Activated B cell treated with CpG ODN at 0.5 μM for 24 hours (primary cell): ENCODE measurements around the gene FHOD3. TPM values are rescaled to one million over a fixed set of nuclear protein-coding genes. Genes with fewer than 3 reads are reported as not detected.

ENCODE experiments used
- ATAC-seq: fragments of 200-7000 bp; cut with Tn5 transposase; one replicate; pipeline ENCODE4 v1.10.0; 2021; ENCODE audit warnings: low read depth, mild to moderate bottlenecking, moderate library complexity
- CTCF ChIA-PET: fragments of 350-600 bp; sonication (Branson Sonifier 250); formaldehyde crosslinking; loops from one replicate; lab custom pipeline; 2021; ENCODE audit warnings: antibody characterized with exemption; lab: Charles Lee
- POLR2A ChIA-PET: fragments of 350-600 bp; sonication (Branson Sonifier 250); formaldehyde crosslinking; loops from one replicate; lab custom pipeline; 2021; ENCODE audit warnings: antibody characterized with exemption; lab: Charles Lee
- DNase-seq: peaks from one replicate; pipeline ENCODE4 v3.0.0; 2022
- H3K27ac Mint-ChIP-seq: one replicate; pipeline ENCODE4 v1.8.0; 2020; ENCODE audit warnings: mixed read lengths
- H3K27me3 Mint-ChIP-seq: one replicate; pipeline ENCODE4 v1.8.0; 2021; ENCODE audit warnings: mixed read lengths
- H3K36me3 Mint-ChIP-seq: one replicate; pipeline ENCODE4 v1.8.0; 2021; ENCODE audit warnings: low read depth, mixed read lengths
- H3K4me1 Mint-ChIP-seq: one replicate; pipeline ENCODE4 v1.8.0; 2021; ENCODE audit warnings: mixed read lengths
- H3K4me3 Mint-ChIP-seq: one replicate; pipeline ENCODE4 v1.8.0; 2020; ENCODE audit warnings: mild to moderate bottlenecking, mixed read lengths
- H3K9me3 Mint-ChIP-seq: one replicate; pipeline ENCODE4 v1.8.0; 2020; ENCODE audit warnings: mixed read lengths
- CTCF ChIP-seq: fragments of 200-600 bp; IDR thresholded peaks from one replicate; pipeline ENCODE4 v1.8.0; 2022; ENCODE audit warnings: antibody characterized with exemption, mild to moderate bottlenecking
- intact Hi-C: fragments of 100-400 bp; cut with micrococcal nuclease; formaldehyde crosslinking; loops from one replicate; pipeline ENCODE4 v1.15.1; 2024
- total RNA-seq: library from RNA; stranded (reverse); gene quantifications from 2 replicates; pipeline ENCODE4 v1.2.3, GENCODE V29; 2022

Gene FHOD3
- total RNA-seq, 1 donor from 2014 or later: not detected

- POLR2A ChIA-PET: no interaction called here
- ATAC-seq: no peak
Measured at GRCh38 chr18:36752929-36753865, 455.7 kb downstream of the FHOD3 start.

GRCh38 chr18:36756242-36756641 is 458.7 kb downstream of the FHOD3 start:
- Mint-ChIP-seq H3K36me3 (no peaks in the 10 kb centered on the region), H3K27ac (no peak overlapping the region), H3K27me3 (peaks cover 2% of the 10 kb centered on the region), H3K4me3 (no peak overlapping the region), H3K4me1 (no peaks in the 10 kb centered on the region), H3K9me3 (no peaks in the 10 kb centered on the region)
- no peak for TF ChIP-seq CTCF
- ATAC-seq (no peak), DNase-seq (no peak)
- CTCF ChIA-PET: no interaction called here
- intact Hi-C loops: no loop called here
- POLR2A ChIA-PET: no interaction called here

More at GRCh38 chr18:36752929-36753865, 455.7 kb downstream of the FHOD3 start:
- H3K9me3 Mint-ChIP-seq: peaks cover 3% of the 10 kb centered on the region
- CTCF ChIA-PET: no interaction called here
- no peak for DNase-seq
- no peak for TF ChIP-seq CTCF
- H3K4me3 Mint-ChIP-seq: no peak overlapping the region
- no peaks in the 10 kb centered on the region for H3K4me1 Mint-ChIP-seq
- H3K27me3 Mint-ChIP-seq: peaks cover 2% of the 10 kb centered on the region
- no peaks in the 10 kb centered on the region for H3K36me3 Mint-ChIP-seq
- no peak overlapping the region for H3K27ac Mint-ChIP-seq
- intact Hi-C loops: no loop called here

GRCh38 chr18:36757081-36757480 is 459.6 kb downstream of the FHOD3 start:
- no peak overlapping the region for H3K27ac Mint-ChIP-seq
- CTCF ChIA-PET: no interaction called here

GRCh38 chr18:36757991-36758390 is 460.5 kb downstream of the FHOD3 start:
- H3K27ac Mint-ChIP-seq: no peak overlapping the region
- ChIA-PET CTCF (no interaction called here), POLR2A (no interaction called here)
- H3K4me3 Mint-ChIP-seq: no peak overlapping the region
- H3K36me3 Mint-ChIP-seq: no peaks in the 10 kb centered on the region
- peaks cover 2% of the 10 kb centered on the region for H3K27me3 Mint-ChIP-seq
- no peaks in the 10 kb centered on the region for H3K4me1 Mint-ChIP-seq
- intact Hi-C loops: no loop called here
- TF ChIP-seq CTCF: no peak
- no peaks in the 10 kb centered on the region for H3K9me3 Mint-ChIP-seq
- ATAC-seq (no peak), DNase-seq (no peak)

More at GRCh38 chr18:36757081-36757480, 459.6 kb downstream of the FHOD3 start:
- H3K36me3 Mint-ChIP-seq: no peaks in the 10 kb centered on the region
- no peaks in the 10 kb centered on the region for H3K9me3 Mint-ChIP-seq
- no peaks in the 10 kb centered on the region for H3K4me1 Mint-ChIP-seq
- no peak overlapping the region for H3K4me3 Mint-ChIP-seq
- ATAC-seq (no peak), DNase-seq (no peak)
- H3K27me3 Mint-ChIP-seq: peaks cover 2% of the 10 kb centered on the region
- no peak for TF ChIP-seq CTCF
- POLR2A ChIA-PET: no interaction called here
- intact Hi-C loops: no loop called here

- Mint-ChIP-seq H3K4me1 (no peaks in the 10 kb centered on the region), H3K27ac (no peak overlapping the region), H3K36me3 (no peaks in the 10 kb centered on the region), H3K27me3 (peaks cover under 1% of the 10 kb centered on the region), H3K4me3 (no peak overlapping the region), H3K9me3 (no peaks in the 10 kb centered on the region)
- DNase-seq: no peak
- TF ChIP-seq CTCF: no peak
- ATAC-seq: no peak
- ChIA-PET POLR2A (no interaction called here), CTCF (no interaction called here)
- intact Hi-C loops: no loop called here
Measured at GRCh38 chr18:36758623-36759022, 461.1 kb downstream of the FHOD3 start.
